ENCODE data around the gene TWNK.

- TF ChIP-seq, protein P1, sequence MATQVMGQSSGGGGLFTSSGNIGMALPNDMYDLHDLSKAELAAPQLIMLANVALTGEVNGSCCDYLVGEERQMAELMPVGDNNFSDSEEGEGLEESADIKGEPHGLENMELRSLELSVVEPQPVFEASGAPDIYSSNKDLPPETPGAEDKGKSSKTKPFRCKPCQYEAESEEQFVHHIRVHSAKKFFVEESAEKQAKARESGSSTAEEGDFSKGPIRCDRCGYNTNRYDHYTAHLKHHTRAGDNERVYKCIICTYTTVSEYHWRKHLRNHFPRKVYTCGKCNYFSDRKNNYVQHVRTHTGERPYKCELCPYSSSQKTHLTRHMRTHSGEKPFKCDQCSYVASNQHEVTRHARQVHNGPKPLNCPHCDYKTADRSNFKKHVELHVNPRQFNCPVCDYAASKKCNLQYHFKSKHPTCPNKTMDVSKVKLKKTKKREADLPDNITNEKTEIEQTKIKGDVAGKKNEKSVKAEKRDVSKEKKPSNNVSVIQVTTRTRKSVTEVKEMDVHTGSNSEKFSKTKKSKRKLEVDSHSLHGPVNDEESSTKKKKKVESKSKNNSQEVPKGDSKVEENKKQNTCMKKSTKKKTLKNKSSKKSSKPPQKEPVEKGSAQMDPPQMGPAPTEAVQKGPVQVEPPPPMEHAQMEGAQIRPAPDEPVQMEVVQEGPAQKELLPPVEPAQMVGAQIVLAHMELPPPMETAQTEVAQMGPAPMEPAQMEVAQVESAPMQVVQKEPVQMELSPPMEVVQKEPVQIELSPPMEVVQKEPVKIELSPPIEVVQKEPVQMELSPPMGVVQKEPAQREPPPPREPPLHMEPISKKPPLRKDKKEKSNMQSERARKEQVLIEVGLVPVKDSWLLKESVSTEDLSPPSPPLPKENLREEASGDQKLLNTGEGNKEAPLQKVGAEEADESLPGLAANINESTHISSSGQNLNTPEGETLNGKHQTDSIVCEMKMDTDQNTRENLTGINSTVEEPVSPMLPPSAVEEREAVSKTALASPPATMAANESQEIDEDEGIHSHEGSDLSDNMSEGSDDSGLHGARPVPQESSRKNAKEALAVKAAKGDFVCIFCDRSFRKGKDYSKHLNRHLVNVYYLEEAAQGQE (tag by site-specific recombination; IDR thresholded peaks at IDR 0.05), result no peak
- no peak for TF ChIP-seq ZNF121 (tag by site-specific recombination; IDR thresholded peaks at IDR 0.05)
- no peak for TF ChIP-seq ZNF549 (tag by site-specific recombination; IDR thresholded peaks at IDR 0.05)
- no peak for TF ChIP-seq ZNF350 (tag by site-specific recombination; IDR thresholded peaks at IDR 0.05)
- no peak for TF ChIP-seq SALL2 (tag by site-specific recombination; IDR thresholded peaks at IDR 0.05; ENCODE audit: borderline replicate concordance)
- TF ChIP-seq, protein P2, sequence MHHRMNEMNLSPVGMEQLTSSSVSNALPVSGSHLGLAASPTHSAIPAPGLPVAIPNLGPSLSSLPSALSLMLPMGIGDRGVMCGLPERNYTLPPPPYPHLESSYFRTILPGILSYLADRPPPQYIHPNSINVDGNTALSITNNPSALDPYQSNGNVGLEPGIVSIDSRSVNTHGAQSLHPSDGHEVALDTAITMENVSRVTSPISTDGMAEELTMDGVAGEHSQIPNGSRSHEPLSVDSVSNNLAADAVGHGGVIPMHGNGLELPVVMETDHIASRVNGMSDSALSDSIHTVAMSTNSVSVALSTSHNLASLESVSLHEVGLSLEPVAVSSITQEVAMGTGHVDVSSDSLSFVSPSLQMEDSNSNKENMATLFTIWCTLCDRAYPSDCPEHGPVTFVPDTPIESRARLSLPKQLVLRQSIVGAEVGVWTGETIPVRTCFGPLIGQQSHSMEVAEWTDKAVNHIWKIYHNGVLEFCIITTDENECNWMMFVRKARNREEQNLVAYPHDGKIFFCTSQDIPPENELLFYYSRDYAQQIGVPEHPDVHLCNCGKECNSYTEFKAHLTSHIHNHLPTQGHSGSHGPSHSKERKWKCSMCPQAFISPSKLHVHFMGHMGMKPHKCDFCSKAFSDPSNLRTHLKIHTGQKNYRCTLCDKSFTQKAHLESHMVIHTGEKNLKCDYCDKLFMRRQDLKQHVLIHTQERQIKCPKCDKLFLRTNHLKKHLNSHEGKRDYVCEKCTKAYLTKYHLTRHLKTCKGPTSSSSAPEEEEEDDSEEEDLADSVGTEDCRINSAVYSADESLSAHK (tag by site-specific recombination; IDR thresholded peaks at IDR 0.05), result no peak
- no peak for TF ChIP-seq ZNF138 (tag by site-specific recombination; IDR thresholded peaks at IDR 0.05; ENCODE audit: borderline replicate concordance)
- TF ChIP-seq YY1 (tag by site-specific recombination; IDR thresholded peaks at IDR 0.05), result no peak
- no peak for TF ChIP-seq ZNF10 (tag by site-specific recombination; IDR thresholded peaks at IDR 0.05)
- TF ChIP-seq ZNF791 (tag by site-specific recombination; IDR thresholded peaks at IDR 0.05), result no peak
- TF ChIP-seq, protein P3, sequence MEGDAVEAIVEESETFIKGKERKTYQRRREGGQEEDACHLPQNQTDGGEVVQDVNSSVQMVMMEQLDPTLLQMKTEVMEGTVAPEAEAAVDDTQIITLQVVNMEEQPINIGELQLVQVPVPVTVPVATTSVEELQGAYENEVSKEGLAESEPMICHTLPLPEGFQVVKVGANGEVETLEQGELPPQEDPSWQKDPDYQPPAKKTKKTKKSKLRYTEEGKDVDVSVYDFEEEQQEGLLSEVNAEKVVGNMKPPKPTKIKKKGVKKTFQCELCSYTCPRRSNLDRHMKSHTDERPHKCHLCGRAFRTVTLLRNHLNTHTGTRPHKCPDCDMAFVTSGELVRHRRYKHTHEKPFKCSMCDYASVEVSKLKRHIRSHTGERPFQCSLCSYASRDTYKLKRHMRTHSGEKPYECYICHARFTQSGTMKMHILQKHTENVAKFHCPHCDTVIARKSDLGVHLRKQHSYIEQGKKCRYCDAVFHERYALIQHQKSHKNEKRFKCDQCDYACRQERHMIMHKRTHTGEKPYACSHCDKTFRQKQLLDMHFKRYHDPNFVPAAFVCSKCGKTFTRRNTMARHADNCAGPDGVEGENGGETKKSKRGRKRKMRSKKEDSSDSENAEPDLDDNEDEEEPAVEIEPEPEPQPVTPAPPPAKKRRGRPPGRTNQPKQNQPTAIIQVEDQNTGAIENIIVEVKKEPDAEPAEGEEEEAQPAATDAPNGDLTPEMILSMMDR (tag by site-specific recombination; IDR thresholded peaks at IDR 0.05), result no peak
- TF ChIP-seq, protein P4, sequence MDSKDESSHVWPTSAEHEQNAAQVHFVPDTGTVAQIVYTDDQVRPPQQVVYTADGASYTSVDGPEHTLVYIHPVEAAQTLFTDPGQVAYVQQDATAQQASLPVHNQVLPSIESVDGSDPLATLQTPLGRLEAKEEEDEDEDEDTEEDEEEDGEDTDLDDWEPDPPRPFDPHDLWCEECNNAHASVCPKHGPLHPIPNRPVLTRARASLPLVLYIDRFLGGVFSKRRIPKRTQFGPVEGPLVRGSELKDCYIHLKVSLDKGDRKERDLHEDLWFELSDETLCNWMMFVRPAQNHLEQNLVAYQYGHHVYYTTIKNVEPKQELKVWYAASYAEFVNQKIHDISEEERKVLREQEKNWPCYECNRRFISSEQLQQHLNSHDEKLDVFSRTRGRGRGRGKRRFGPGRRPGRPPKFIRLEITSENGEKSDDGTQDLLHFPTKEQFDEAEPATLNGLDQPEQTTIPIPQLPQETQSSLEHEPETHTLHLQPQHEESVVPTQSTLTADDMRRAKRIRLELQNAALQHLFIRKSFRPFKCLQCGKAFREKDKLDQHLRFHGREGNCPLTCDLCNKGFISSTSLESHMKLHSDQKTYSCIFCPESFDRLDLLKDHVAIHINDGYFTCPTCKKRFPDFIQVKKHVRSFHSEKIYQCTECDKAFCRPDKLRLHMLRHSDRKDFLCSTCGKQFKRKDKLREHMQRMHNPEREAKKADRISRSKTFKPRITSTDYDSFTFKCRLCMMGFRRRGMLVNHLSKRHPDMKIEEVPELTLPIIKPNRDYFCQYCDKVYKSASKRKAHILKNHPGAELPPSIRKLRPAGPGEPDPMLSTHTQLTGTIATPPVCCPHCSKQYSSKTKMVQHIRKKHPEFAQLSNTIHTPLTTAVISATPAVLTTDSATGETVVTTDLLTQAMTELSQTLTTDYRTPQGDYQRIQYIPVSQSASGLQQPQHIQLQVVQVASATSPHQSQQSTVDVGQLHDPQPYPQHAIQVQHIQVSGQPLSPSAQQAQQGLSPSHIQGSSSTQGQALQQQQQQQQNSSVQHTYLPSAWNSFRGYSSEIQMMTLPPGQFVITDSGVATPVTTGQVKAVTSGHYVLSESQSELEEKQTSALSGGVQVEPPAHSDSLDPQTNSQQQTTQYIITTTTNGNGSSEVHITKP (tag by site-specific recombination; IDR thresholded peaks at IDR 0.05), result no peak
- TF ChIP-seq ZNF76 (tag by site-specific recombination; IDR thresholded peaks at IDR 0.05; ENCODE audit: borderline replicate concordance, low read depth), result no peak
- no peak for TF ChIP-seq ZFP41 (tag by site-specific recombination; IDR thresholded peaks at IDR 0.05; ENCODE audit: borderline replicate concordance)
Measured at GRCh38 chr10:100980311-100980710, 7.0 kb upstream of the TWNK start.
